ENCODE measurements around the gene CIZ1. TPM values are rescaled to one million over a fixed set of nuclear protein-coding genes. Genes with fewer than 3 reads are reported as not detected.

Gene CIZ1
- total RNA-seq, 1 donor from 2014 or later: 156 TPM

GRCh38 chr9:128168731-128169308, 22.6 kb downstream of the CIZ1 start:
- no peak for DNase-seq (ENCODE audit: low spot score)
- Mint-ChIP-seq H3K36me3 (ENCODE audit: low read depth, unreplicated experiment) (peaks cover 33% of the 10 kb centered on the region), H3K27me3 (ENCODE audit: unreplicated experiment) (no peaks in the 10 kb centered on the region), H3K27ac (ENCODE audit: unreplicated experiment) (no peak overlapping the region), H3K9me3 (ENCODE audit: unreplicated experiment) (no peaks in the 10 kb centered on the region), H3K4me1 (ENCODE audit: unreplicated experiment) (no peaks in the 10 kb centered on the region), H3K4me3 (ENCODE audit: unreplicated experiment) (peak overlapping the region; percentile 56)
- TF ChIP-seq CTCF (IDR thresholded peaks at IDR 0.05; ENCODE audit: unreplicated experiment): no peak

- DNase-seq (ENCODE audit: low spot score): no peak
- TF ChIP-seq CTCF (IDR thresholded peaks at IDR 0.05; ENCODE audit: unreplicated experiment): no peak
- no peak overlapping the region for H3K27ac Mint-ChIP-seq (ENCODE audit: unreplicated experiment)
- peaks cover 3% of the 10 kb centered on the region for H3K27me3 Mint-ChIP-seq (ENCODE audit: unreplicated experiment)
- H3K36me3 Mint-ChIP-seq (ENCODE audit: low read depth, unreplicated experiment): peaks cover 38% of the 10 kb centered on the region
- no peak overlapping the region for H3K4me3 Mint-ChIP-seq (ENCODE audit: unreplicated experiment)
- no peaks in the 10 kb centered on the region for H3K9me3 Mint-ChIP-seq (ENCODE audit: unreplicated experiment)
- H3K4me1 Mint-ChIP-seq (ENCODE audit: unreplicated experiment): peaks cover 3% of the 10 kb centered on the region
Observed at GRCh38 chr9:128167209-128167608, 24.2 kb downstream of the CIZ1 start.

- Mint-ChIP-seq H3K36me3 (ENCODE audit: low read depth, unreplicated experiment) (peaks cover 40% of the 10 kb centered on the region), H3K4me3 (ENCODE audit: unreplicated experiment) (no peak overlapping the region), H3K27ac (ENCODE audit: unreplicated experiment) (no peak overlapping the region), H3K4me1 (ENCODE audit: unreplicated experiment) (peaks cover 4% of the 10 kb centered on the region), H3K27me3 (ENCODE audit: unreplicated experiment) (peaks cover 3% of the 10 kb centered on the region), H3K9me3 (ENCODE audit: unreplicated experiment) (no peaks in the 10 kb centered on the region)
- no peak for DNase-seq (ENCODE audit: low spot score)
- no peak for TF ChIP-seq CTCF (IDR thresholded peaks at IDR 0.05; ENCODE audit: unreplicated experiment)
Observed at GRCh38 chr9:128166169-128166568, 25.2 kb downstream of the CIZ1 start.

- peaks cover 30% of the 10 kb centered on the region for H3K36me3 Mint-ChIP-seq (ENCODE audit: low read depth, unreplicated experiment)
- no peak overlapping the region for H3K4me3 Mint-ChIP-seq (ENCODE audit: unreplicated experiment)
- H3K4me1 Mint-ChIP-seq (ENCODE audit: unreplicated experiment): peaks cover 4% of the 10 kb centered on the region
- H3K27me3 Mint-ChIP-seq (ENCODE audit: unreplicated experiment): peaks cover 4% of the 10 kb centered on the region
- no peak for DNase-seq (ENCODE audit: low spot score)
- H3K27ac Mint-ChIP-seq (ENCODE audit: unreplicated experiment): no peak overlapping the region
- no peaks in the 10 kb centered on the region for H3K9me3 Mint-ChIP-seq (ENCODE audit: unreplicated experiment)
- no peak for TF ChIP-seq CTCF (IDR thresholded peaks at IDR 0.05; ENCODE audit: unreplicated experiment)
Observed at GRCh38 chr9:128164307-128164885, 27.0 kb downstream of the CIZ1 start.

GRCh38 chr9:128163523-128164306, 27.7 kb downstream of the CIZ1 start:
- Mint-ChIP-seq H3K27me3 (ENCODE audit: unreplicated experiment) (peaks cover 6% of the 10 kb centered on the region), H3K4me1 (ENCODE audit: unreplicated experiment) (peaks cover 4% of the 10 kb centered on the region), H3K9me3 (ENCODE audit: unreplicated experiment) (no peaks in the 10 kb centered on the region), H3K36me3 (ENCODE audit: low read depth, unreplicated experiment) (peaks cover 24% of the 10 kb centered on the region), H3K4me3 (ENCODE audit: unreplicated experiment) (no peak overlapping the region), H3K27ac (ENCODE audit: unreplicated experiment) (no peak overlapping the region)
- DNase-seq (ENCODE audit: low spot score): no peak
- TF ChIP-seq CTCF (IDR thresholded peaks at IDR 0.05; ENCODE audit: unreplicated experiment): no peak
